GM10266 (cell line): ENCODE data around the gene SERPINB8.
A peak's percentile ranks its signal among the peaks of the same experiment; 100 is the strongest.

ENCODE experiments used
- DNase-seq: peaks from one replicate; pipeline ENCODE4 v3.0.0; 2012; ENCODE audit errors: extremely low spot score
- TF ChIP-seq, protein P1 (sequence below): IDR thresholded peaks from 2 replicates; pipeline ENCODE4 v1.5.1; 2012; ENCODE audit warnings: mild to moderate bottlenecking, low read depth; ENCODE audit not compliant: control insufficient read depth, insufficient read depth; ENCODE audit errors: missing control alignments

SERPINB8 gene

DNA sequence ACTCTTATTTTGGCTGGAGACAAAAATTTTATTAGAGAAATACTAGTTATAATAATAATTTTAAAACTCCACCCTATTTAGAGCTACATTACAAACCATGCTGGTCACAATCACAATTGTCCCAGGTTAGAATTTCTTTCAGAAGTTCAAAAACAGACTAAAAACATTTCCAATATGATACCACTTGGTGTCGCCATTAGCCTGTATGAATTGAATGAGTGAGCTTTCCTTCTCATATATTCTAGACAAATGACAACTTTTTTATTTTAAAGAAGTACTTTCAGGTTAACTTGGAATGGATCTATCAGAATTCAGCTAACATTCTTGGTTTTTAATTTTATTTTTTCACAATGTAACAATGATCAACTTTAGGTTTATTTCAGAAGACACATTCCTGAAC lies 48.0 kb downstream of the SERPINB8 start:
- DNase-seq: peak; percentile 47
- TF ChIP-seq, protein P1, sequence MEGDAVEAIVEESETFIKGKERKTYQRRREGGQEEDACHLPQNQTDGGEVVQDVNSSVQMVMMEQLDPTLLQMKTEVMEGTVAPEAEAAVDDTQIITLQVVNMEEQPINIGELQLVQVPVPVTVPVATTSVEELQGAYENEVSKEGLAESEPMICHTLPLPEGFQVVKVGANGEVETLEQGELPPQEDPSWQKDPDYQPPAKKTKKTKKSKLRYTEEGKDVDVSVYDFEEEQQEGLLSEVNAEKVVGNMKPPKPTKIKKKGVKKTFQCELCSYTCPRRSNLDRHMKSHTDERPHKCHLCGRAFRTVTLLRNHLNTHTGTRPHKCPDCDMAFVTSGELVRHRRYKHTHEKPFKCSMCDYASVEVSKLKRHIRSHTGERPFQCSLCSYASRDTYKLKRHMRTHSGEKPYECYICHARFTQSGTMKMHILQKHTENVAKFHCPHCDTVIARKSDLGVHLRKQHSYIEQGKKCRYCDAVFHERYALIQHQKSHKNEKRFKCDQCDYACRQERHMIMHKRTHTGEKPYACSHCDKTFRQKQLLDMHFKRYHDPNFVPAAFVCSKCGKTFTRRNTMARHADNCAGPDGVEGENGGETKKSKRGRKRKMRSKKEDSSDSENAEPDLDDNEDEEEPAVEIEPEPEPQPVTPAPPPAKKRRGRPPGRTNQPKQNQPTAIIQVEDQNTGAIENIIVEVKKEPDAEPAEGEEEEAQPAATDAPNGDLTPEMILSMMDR: peak; percentile 53

DNA sequence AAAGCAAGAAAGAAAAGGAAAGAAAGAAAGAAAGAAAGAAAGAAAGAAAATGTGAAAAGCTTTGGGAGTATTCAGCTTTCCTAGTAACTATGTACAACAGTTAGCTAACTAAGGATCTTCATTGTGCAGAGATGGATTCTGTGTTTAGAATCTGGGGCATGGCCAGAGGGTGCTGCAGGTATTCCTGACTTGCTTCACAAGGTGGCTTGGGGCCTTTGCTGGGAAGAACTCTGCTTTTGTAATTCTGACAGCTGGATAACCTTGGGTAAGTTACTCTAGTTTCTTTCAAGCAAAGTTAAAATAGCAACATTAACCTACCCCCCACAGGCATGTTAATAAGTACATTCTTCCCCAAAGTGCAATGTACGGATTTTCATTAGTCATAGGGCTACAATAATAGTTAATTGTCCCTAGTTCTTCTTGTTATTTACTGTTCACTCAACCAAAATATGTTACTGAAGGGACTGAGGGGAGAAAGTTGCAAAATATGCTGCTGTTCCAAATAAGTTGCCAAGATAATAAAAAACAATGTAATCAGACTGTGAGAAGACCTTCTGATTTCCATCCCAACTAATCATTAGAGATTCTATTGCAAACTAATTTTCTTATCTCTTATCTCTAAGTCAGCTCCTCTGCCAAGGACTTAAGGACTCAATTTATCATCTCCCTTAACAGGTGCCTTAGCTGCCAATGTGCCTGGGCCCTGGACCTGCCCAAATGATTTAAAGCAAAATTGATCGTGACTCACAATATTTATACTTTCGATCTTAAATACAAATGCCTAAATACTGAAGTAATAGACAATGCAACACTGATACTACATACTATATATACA lies 50.3 kb downstream of the SERPINB8 start:
- TF ChIP-seq, protein P1: no peak
- DNase-seq: no peak

DNA sequence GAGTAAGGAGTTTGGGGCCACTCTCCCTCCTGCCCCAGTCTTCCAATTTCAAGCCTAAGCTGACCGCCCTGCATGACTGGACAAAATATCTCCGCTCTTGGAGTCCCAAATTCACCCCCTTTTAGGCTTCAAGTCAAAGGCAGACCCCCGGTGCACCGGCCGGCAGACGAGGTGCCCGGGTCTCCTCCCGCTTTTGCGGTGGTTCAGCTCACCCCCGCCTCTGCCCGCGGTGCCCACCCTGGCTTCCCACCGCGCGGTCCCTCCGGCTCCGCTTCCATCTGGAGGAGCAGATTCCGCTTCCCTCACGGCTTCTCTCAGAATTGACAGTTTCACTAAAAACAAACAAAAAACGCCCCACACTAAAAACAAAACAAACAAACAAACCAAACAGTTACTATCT lies 56.5 kb downstream of the SERPINB8 start:
- no peak for DNase-seq
- TF ChIP-seq, protein P1: no peak

DNA sequence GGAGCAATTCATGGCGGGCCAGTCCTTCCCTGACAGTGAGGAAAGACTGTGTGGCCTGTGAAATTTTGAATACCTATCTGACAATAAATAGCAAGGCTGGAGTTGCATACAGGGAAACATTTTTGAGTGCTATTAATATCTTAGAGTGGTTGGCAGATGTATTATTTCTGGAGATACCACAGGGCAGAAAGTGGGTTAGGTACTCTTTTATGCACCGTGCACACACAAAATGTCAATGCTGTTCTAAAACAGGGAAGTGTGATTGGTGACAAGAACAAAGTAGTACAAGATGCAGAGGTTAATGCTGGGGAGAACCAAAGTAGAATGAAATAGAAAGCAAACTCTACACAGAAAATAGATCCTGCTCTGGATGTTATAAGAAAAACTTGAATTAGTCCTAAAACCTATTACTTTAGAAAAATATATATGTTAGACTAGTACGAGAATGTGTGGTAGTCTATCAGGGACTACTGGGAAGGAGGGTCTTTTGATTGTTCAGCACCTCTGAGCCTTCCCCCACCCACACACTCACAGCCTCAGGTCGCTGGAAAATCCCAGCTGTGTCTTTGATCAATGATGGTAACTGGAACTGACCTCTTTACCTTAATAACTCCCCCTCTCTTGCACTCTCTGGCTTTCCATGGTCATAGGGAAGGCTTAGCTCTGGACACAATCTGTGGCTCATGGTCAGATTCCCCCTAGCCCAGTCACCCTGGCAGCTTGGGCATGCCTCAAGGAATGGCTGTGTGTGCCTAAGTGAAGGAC lies 58.2 kb downstream of the SERPINB8 start:
- DNase-seq: peak; percentile 57
- TF ChIP-seq, protein P1: no peak

DNA sequence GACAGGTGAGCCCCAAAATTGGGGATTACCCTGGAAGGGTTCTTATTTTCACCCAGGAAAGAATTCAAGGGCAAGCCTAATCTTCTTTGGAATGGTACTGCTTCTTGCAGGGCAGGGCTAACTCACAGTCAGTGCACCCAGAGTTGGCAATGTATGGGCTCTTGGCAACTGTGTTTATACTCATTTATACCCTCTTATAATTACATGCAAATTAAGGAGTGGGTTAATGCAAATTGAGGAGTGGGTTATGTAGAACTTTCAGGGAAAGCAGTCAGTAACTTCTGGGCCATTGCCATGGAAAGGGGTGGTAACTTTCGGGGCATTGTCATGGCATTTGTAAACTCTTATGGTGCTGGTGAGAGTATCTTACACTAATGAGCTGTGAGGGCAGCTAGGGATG lies 59.2 kb downstream of the SERPINB8 start:
- DNase-seq: no peak
- TF ChIP-seq, protein P1: no peak

DNA sequence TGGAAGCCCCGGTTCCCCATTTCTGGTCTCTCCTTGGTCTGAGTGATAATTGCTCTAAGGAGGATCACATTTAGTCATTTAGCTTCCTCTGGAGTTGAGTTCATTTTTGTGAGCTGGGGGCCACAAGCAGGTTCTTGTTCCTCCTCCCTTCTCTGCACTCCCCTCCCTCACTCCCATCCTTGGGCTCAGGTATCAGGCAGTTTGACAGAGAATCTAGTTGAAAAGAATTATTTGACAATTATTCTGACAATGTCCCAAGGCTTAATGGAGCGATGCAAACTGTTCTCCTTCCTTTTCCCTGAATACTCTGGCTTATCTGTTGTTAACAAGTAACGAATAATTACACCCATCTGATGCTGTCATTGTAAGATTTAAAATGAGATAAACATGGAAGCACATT lies 61.5 kb downstream of the SERPINB8 start:
- TF ChIP-seq, protein P1: no peak
- no peak for DNase-seq

DNA sequence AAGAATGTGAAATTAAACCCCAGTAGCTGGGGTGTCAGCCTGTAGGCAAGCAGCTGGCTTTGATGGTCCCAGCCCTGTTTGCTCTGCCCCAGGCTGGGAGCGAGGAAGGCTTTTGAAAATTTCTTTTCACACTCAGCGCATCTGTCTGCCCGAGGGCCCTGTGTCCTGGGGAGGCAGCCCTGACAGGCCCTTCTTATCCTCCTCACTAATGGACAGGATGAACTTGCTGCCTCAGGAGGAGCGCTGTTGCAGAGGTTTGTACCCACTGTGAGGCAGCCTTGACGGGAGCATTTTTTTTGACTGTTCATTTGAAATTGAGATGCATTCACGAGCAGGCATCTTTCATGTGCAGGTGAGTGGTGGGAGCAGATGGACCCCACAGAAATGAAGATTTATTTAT lies 62.4 kb downstream of the SERPINB8 start:
- no peak for DNase-seq
- TF ChIP-seq, protein P1: no peak
